ENCODE data around the gene NEO1. TPM values are rescaled to one million over a fixed set of nuclear protein-coding genes. Genes with fewer than 3 reads are reported as not detected.

NEO1 gene
- total RNA-seq, 1 donor from 2014 or later: 2.3 TPM

- no peaks in the 10 kb centered on the region for H3K4me1 Mint-ChIP-seq
- ChIA-PET CTCF (no interaction called here), POLR2A (no interaction called here)
- no peaks in the 10 kb centered on the region for H3K36me3 Mint-ChIP-seq (ENCODE audit: low read depth)
- ATAC-seq (ENCODE audit: low read depth) (no peak), DNase-seq (no peak)
- intact Hi-C loops (cut with micrococcal nuclease): no loop called here
- H3K27me3 Mint-ChIP-seq: peaks cover 27% of the 10 kb centered on the region
- no peak overlapping the region for H3K27ac Mint-ChIP-seq
- H3K4me3 Mint-ChIP-seq: no peak overlapping the region
- H3K9me3 Mint-ChIP-seq: no peaks in the 10 kb centered on the region
- no peak for TF ChIP-seq CTCF (IDR thresholded peaks at IDR 0.05)
These were observed 45.7 kb upstream of the NEO1 start for GRCh38 chr15:73006523-73006922.

GRCh38 chr15:73009066-73010056 is 42.9 kb upstream of the NEO1 start:
- ChIA-PET POLR2A (no interaction called here), CTCF (no interaction called here)
- no peak for ATAC-seq (ENCODE audit: low read depth)
- Mint-ChIP-seq H3K36me3 (ENCODE audit: low read depth) (no peaks in the 10 kb centered on the region), H3K27ac (no peak overlapping the region), H3K9me3 (no peaks in the 10 kb centered on the region), H3K27me3 (peaks cover 24% of the 10 kb centered on the region), H3K4me3 (no peak overlapping the region), H3K4me1 (no peaks in the 10 kb centered on the region)
- no peak for TF ChIP-seq CTCF (IDR thresholded peaks at IDR 0.05)
- intact Hi-C loops (cut with micrococcal nuclease): no loop called here
- no peak for DNase-seq

GRCh38 chr15:73010154-73011152 is 41.8 kb upstream of the NEO1 start:
- peaks cover 21% of the 10 kb centered on the region for H3K27me3 Mint-ChIP-seq

DNA sequence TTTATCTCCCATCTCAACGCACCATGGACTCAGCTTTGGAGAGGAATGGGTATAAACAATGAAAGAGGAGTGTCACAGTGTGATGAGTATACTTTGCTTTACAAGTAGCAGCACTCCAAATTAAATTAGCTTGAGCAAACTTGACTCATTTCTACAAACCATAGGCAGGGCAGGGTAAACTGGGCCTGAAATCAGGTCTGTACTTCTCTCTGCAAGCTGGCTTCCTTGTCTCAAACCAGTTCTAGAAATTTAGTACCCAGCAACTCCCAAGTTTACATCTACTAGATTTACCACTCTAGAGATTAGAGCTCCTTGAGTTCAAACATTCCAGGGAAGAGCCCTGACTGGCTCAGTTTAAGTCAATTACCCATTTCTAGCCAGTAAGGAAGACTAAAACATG is 37.4 kb upstream of the NEO1 start:
- DNase-seq (no peak), ATAC-seq (ENCODE audit: low read depth) (no peak)
- H3K36me3 Mint-ChIP-seq (ENCODE audit: low read depth): no peaks in the 10 kb centered on the region
- intact Hi-C loops (cut with micrococcal nuclease): no loop called here
- H3K4me1 Mint-ChIP-seq: no peaks in the 10 kb centered on the region
- no peaks in the 10 kb centered on the region for H3K9me3 Mint-ChIP-seq
- TF ChIP-seq CTCF (IDR thresholded peaks at IDR 0.05): no peak
- H3K4me3 Mint-ChIP-seq: no peak overlapping the region
- ChIA-PET CTCF (no interaction called here), POLR2A (no interaction called here)
- H3K27me3 Mint-ChIP-seq: peaks cover 9% of the 10 kb centered on the region
- no peak overlapping the region for H3K27ac Mint-ChIP-seq

More at GRCh38 chr15:73010154-73011152, 41.8 kb upstream of the NEO1 start:
- intact Hi-C loops (cut with micrococcal nuclease): no loop called here
- no peak for ATAC-seq (ENCODE audit: low read depth)
- Mint-ChIP-seq H3K36me3 (ENCODE audit: low read depth) (no peaks in the 10 kb centered on the region), H3K4me3 (no peak overlapping the region), H3K9me3 (no peaks in the 10 kb centered on the region), H3K27ac (no peak overlapping the region), H3K4me1 (no peaks in the 10 kb centered on the region)
- TF ChIP-seq CTCF (IDR thresholded peaks at IDR 0.05): no peak
- CTCF ChIA-PET: no interaction called here
- DNase-seq: no peak
- POLR2A ChIA-PET: no interaction called here

DNA sequence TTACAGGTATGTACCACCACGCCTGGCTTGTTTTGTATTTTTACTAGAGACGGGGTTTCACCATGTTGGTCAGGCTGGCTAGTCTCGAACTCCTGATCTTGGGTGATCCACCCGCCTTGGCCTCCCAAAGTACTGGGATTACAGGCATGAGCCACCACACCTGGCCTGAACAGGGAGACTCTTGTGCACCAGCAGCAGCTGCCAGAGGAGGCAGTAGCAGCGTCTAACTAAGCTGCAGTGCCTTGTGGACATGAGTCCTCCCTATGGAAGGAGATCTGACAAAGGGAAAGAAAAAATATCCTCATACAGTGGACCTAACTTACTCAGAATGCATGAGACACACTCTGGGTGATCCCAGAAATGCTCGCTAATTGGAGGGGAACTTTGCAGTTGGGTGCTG is 36.8 kb upstream of the NEO1 start:
- intact Hi-C loops (cut with micrococcal nuclease): no loop called here

More for the DNA sequence above, 36.8 kb upstream of the NEO1 start:
- DNase-seq (no peak), ATAC-seq (ENCODE audit: low read depth) (no peak)
- ChIA-PET POLR2A (no interaction called here), CTCF (no interaction called here)
- no peaks in the 10 kb centered on the region for H3K9me3 Mint-ChIP-seq
- no peaks in the 10 kb centered on the region for H3K4me1 Mint-ChIP-seq
- H3K4me3 Mint-ChIP-seq: no peak overlapping the region
- peaks cover 9% of the 10 kb centered on the region for H3K27me3 Mint-ChIP-seq
- no peaks in the 10 kb centered on the region for H3K36me3 Mint-ChIP-seq (ENCODE audit: low read depth)
- H3K27ac Mint-ChIP-seq: no peak overlapping the region
- no peak for TF ChIP-seq CTCF (IDR thresholded peaks at IDR 0.05)

All from activated B cell treated with CpG ODN at 0.5 μM for 24 hours (primary cell).